ENCODE data around the gene DRAM2.

DRAM2 gene

DNA sequence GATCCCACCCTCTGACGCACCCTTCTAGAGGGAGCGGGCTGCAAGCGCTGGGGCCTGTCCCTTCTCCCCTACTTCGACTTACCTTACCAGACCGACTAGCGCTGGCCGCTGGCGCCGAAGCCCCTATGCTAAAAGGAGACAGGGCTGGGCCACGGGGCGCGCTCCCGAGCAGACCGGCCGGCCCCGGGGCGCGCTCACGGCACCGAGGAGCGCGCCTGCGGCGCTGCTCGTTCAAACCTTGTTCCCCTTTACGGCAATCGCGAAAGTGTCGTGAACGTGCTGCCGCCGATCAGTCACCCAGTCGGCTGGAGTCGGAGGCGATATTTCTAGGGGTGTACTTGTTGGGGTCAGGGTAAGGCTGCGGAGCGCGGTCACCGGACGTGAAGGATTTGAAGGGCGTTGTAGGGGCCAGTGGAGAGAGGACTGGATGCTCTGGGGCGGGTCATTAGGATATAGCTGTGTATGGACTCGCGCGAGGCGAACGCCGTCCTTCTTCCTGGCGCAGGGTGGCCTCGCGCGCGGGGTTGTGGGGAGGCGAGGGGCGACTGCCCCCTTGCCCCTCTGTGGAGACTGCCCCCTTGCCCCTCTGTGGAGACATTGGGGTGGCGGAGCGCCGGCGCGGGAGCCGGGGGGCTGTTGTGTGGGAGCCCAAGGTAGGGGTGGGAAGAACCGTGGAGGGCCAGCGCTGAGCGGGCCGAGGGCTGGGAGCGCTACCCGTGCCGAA, at the start of gene DRAM2, which contains the start of gene CEPT1:
Gene DRAM2, minus strand, starts transcription at position 138 of the 724 bp plus-strand sequence. CDS start 8,539 bp downstream, outside the sequence.
Gene CEPT1, plus strand, starts transcription at position 268 of the 724 bp plus-strand sequence. CDS start 7,492 bp downstream, outside the sequence.
- DNase-seq (peak; percentile 95), ATAC-seq (replicated peaks) (peak; percentile 84 to 88)
- Mint-ChIP-seq H3K4me1 (peaks cover 30 to 58% of the 10 kb centered on the region in 2 donors), H3K4me3 (peak within 1 kb of the TSS; percentile 90 to 97), H3K9me3 (no peaks in the 10 kb centered on the region), H3K27me3 (no peaks in the 10 kb centered on the region), H3K36me3 (peaks cover 21 to 27% of the 10 kb centered on the region in 2 donors), H3K27ac (peak within 1 kb of the TSS; percentile 96)

DNA sequence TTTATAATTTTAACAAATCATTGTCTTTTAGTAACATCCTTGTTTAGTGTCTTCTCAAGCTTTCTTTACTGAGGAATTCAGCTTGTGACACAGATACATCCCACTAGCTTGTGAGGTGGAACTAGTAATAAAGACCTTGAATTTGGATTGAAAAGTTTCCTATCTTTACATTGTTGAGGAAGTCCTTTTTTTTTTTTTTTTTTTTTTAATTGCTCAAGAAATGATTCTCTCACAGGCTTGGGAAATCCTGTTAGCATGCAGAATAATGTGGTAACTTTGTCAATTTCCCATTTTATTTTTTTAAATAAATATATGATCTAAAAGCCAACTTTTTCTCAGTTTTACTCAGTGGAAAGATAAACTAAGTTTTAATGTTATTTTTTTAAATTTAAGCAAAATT, 44.8 kb upstream of the DRAM2 start:
- ATAC-seq (replicated peaks) (no peak), DNase-seq (no peak)
- peaks cover 55 to 78% of the 10 kb centered on the region in 2 donors for H3K36me3 Mint-ChIP-seq
- H3K27me3 Mint-ChIP-seq = no peaks in the 10 kb centered on the region
- H3K4me3 Mint-ChIP-seq = no peak overlapping the region
- no peak overlapping the region for H3K27ac Mint-ChIP-seq
- peaks cover 26 to 56% of the 10 kb centered on the region in 2 donors for H3K4me1 Mint-ChIP-seq
- no peaks in the 10 kb centered on the region for H3K9me3 Mint-ChIP-seq

DNA sequence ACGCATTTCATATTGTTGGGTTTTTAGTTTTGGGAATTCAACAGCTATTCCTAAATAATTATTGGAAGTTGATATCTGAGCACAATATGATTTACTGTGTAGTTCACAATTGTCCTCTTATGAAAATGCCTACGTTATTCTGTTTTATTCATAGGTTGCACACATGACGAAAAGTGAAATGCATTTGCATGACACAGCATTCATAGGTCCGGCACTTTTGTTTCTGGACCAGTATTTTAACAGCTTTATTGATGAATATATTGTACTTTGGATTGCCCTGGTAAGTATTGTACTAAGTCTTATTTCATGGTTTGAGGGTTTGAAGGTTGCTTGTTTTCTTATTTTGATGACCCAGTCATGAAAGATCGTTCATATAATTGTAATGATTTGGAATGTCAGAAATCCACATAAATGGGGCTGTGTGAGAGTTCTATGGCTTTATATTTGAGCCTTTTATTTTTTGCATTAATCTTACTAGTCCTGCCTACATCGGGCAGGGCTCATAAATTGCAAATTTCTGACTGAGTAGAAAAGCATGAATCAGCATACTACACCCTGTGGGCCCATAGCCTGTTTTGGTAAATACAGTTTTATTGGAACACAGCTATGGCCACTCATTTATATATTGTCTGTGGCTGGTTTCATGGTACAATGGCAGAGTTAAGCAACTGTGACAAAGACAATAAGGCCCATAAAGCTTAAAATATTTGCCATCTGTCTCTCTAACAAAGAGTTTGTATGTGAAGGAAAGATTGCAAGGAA, 43.6 kb upstream of the DRAM2 start:
- Mint-ChIP-seq H3K4me1 (peaks cover 22 to 49% of the 10 kb centered on the region in 2 donors), H3K27ac (peak overlapping the region; percentile 37), H3K4me3 (no peak overlapping the region), H3K9me3 (no peaks in the 10 kb centered on the region), H3K36me3 (peaks cover 48 to 72% of the 10 kb centered on the region in 2 donors), H3K27me3 (no peaks in the 10 kb centered on the region)
- DNase-seq (no peak), ATAC-seq (replicated peaks) (no peak)

DNA sequence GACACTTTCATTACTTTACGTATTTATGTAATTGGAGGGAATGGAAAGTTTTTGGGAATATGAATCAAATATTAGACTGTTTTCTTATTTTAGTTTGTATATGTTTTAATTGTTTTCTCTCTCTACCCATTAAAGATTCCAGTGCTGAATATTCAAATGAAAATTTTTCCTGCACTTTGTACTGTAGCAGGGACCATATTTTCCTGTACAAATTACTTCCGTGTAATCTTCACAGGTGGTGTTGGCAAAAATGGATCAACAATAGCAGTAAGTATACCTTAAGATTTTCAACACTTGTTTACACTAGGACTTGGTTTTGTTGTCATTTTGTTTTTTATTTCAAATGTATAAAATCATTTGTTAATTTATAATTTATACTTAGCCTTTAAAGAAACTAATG, 42.2 kb upstream of the DRAM2 start:
- Mint-ChIP-seq H3K27me3 (no peaks in the 10 kb centered on the region), H3K4me3 (no peak overlapping the region), H3K9me3 (no peaks in the 10 kb centered on the region), H3K36me3 (peaks cover 37 to 65% of the 10 kb centered on the region in 2 donors), H3K4me1 (peaks cover 21 to 49% of the 10 kb centered on the region in 2 donors), H3K27ac (no peak overlapping the region)
- no peak for DNase-seq
- ATAC-seq (replicated peaks) = no peak

DNA sequence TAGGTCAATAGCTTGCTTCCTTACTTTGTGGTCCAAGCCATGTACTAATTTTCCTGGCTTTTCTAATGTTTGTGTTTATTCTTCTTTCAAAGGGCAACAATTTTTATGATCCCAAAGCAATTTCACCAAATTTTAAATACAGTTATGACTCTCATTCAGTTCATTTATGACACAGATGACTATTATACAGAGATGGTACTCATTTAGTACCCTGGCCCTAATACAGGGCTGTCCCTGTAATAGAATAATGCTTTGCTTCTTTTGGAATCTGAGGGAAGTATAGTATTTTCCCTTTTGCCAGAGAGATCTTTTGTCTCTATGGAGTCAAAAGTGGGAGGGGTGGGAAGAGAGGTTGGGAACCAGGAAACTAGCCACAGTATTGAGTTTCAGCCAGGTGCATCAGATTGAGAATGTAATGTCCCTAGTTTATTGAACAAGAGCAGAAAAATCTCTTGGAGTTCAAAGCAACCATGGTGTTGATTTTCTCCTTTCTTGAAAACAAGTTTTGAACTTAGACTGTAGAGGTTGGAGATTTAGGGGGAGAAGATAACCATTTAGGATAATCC, 40.2 kb upstream of the DRAM2 start:
- H3K4me3 Mint-ChIP-seq = no peak overlapping the region
- H3K36me3 Mint-ChIP-seq = peaks cover 30 to 58% of the 10 kb centered on the region in 2 donors
- no peak overlapping the region for H3K27ac Mint-ChIP-seq
- no peaks in the 10 kb centered on the region for H3K27me3 Mint-ChIP-seq
- no peaks in the 10 kb centered on the region for H3K9me3 Mint-ChIP-seq
- peaks cover 25 to 44% of the 10 kb centered on the region in 2 donors for H3K4me1 Mint-ChIP-seq
- peak in 1 of 2 donors; percentile 51 for ATAC-seq (replicated peaks)
- no peak for DNase-seq

DNA sequence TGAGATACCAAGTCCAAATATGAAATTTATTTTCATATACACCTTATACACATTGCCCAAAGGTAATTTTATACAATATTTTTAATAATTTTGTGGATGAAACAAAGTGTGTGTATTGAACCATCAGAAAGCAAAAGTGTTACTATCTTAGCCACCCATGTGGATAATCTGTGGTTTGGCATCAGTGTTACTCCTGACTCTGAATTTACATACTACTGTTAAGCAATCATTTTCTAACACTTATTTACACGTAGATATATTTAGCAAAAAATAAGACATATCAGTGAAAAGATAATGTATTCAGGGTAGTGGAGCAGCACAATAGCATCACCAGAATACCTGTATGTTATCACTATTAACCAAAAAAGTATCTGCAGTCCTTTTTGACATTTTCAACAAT, 36.8 kb upstream of the DRAM2 start:
- H3K27me3 Mint-ChIP-seq = no peaks in the 10 kb centered on the region
- DNase-seq = no peak
- no peak overlapping the region for H3K4me3 Mint-ChIP-seq
- no peak overlapping the region for H3K27ac Mint-ChIP-seq
- H3K36me3 Mint-ChIP-seq = peaks cover 23 to 54% of the 10 kb centered on the region in 2 donors
- no peak for ATAC-seq (replicated peaks)
- peaks cover 20 to 46% of the 10 kb centered on the region in 2 donors for H3K4me1 Mint-ChIP-seq
- no peaks in the 10 kb centered on the region for H3K9me3 Mint-ChIP-seq

DNA sequence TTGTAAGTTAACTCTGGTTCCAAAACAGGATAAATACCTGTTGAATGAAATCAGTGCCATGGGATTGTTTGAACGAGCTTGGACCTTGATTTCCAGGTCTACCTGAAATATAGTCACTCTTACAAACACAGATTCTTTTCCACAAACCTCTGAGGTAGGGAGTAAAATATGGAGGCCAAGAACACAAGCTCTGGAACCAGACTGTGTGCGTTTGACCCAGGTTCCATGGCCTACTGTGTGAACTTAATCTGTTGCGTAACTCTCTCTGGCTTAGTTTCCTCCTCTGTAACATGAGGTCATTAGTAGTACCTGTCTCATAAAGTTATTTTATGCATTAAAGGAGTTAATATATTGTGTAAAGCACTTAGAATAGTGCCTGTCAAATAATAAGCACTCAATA, 35.5 kb upstream of the DRAM2 start:
- Mint-ChIP-seq H3K4me1 (peaks cover 20 to 44% of the 10 kb centered on the region in 2 donors), H3K4me3 (no peak overlapping the region), H3K9me3 (no peaks in the 10 kb centered on the region), H3K36me3 (peaks cover 20 to 53% of the 10 kb centered on the region in 2 donors), H3K27me3 (no peaks in the 10 kb centered on the region), H3K27ac (no peak overlapping the region)
- no peak for ATAC-seq (replicated peaks)
- DNase-seq = no peak

DNA sequence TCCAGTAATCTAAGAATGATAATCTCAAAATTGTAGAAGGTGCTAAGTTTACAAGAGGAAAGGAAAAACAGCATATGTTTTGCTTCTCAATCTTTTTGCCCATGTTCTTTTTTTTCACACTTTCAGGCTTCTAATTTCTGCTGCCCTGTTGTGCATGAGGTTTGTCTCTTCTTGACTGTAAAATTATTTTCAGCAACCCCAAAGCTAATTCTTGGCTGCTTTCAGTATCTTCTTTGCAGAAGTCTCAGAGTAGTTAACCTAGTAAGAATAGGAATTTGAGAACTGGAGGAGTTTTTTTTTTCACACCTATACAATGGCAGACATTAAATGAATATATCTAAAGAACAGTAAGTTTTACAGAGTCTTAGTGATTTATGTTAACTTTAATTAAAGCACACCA, 34.2 kb upstream of the DRAM2 start:
- H3K27me3 Mint-ChIP-seq = no peaks in the 10 kb centered on the region
- H3K4me3 Mint-ChIP-seq = no peak overlapping the region
- H3K27ac Mint-ChIP-seq = no peak overlapping the region
- ATAC-seq (replicated peaks) (no peak), DNase-seq (no peak)
- peaks cover 15 to 42% of the 10 kb centered on the region in 2 donors for H3K36me3 Mint-ChIP-seq
- peaks cover 16 to 33% of the 10 kb centered on the region in 2 donors for H3K4me1 Mint-ChIP-seq
- no peaks in the 10 kb centered on the region for H3K9me3 Mint-ChIP-seq

DNA sequence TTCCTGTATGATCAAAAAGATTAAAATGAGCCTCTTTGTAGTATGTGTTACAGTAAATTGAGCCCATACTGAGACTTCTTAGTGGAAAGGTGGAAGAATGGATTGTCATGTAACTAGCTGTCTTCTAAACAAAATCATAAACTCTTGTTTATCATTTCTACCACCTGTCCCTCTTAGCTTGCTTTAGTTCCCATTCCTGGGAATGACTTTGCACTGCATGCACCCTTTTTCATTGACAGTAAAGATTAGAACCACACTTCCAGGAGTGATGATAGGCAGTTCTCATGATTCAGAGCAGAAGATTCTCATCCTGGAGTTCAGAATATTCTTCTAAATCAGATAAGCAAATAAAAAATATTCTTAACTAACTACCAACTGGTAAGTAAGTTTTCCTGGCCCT, 32.6 kb upstream of the DRAM2 start:
- H3K27ac Mint-ChIP-seq = no peak overlapping the region
- peaks cover 22 to 46% of the 10 kb centered on the region in 2 donors for H3K36me3 Mint-ChIP-seq
- ATAC-seq (replicated peaks) (no peak), DNase-seq (no peak)
- H3K9me3 Mint-ChIP-seq = no peaks in the 10 kb centered on the region
- H3K4me3 Mint-ChIP-seq = no peak overlapping the region
- H3K4me1 Mint-ChIP-seq = peaks cover 16 to 37% of the 10 kb centered on the region in 2 donors
- no peaks in the 10 kb centered on the region for H3K27me3 Mint-ChIP-seq

DNA sequence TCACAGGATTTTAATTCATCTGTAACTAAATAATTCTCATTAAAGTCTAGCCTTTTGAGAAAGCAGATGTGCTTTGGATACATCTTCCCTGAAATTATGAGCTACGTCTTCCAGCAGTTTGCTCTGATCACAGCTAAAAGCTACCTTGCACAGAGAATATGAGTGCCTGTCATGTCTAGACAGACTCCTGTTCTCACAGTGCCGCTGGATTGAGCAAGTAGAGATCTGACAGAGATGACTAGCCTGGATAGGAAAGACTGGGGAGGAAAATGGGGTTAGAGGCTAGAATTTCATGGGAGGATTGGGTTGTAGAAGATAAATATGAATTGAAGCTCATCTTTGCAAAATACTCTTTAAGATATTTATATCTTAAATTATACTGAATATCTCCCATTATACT, 24.3 kb upstream of the DRAM2 start:
- peaks cover 35 to 42% of the 10 kb centered on the region in 2 donors for H3K36me3 Mint-ChIP-seq

DNA sequence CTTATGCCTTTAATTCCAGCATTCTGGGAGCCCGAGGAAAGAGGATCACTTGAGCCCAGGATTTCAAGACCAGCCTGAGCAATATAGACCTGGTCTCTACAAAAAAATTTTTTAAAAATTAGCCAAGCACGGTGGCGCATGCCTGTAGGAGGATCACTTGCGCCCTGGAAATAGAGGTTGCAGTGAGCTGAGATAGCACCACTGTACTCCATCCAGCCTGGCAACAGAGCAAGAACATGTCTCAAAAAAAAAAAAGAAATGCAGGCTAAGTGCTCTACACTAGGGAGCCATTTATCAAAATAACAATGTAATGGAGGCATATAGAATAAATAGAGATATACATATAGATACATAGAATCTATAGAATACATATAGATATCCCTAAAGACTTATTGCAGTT, 23.5 kb upstream of the DRAM2 start:
- no peaks in the 10 kb centered on the region for H3K27me3 Mint-ChIP-seq
- DNase-seq (no peak), ATAC-seq (replicated peaks) (no peak)
- peaks cover 19 to 30% of the 10 kb centered on the region in 2 donors for H3K4me1 Mint-ChIP-seq
- peaks cover 34 to 43% of the 10 kb centered on the region in 2 donors for H3K36me3 Mint-ChIP-seq
- no peaks in the 10 kb centered on the region for H3K9me3 Mint-ChIP-seq
- no peak overlapping the region for H3K4me3 Mint-ChIP-seq
- no peak overlapping the region for H3K27ac Mint-ChIP-seq

More for the DNA sequence above, 24.3 kb upstream of the DRAM2 start:
- no peak overlapping the region for H3K4me3 Mint-ChIP-seq
- no peaks in the 10 kb centered on the region for H3K27me3 Mint-ChIP-seq
- peaks cover 18 to 30% of the 10 kb centered on the region in 2 donors for H3K4me1 Mint-ChIP-seq
- H3K9me3 Mint-ChIP-seq = no peaks in the 10 kb centered on the region
- no peak for DNase-seq
- no peak overlapping the region for H3K27ac Mint-ChIP-seq
- ATAC-seq (replicated peaks) = no peak

DNA sequence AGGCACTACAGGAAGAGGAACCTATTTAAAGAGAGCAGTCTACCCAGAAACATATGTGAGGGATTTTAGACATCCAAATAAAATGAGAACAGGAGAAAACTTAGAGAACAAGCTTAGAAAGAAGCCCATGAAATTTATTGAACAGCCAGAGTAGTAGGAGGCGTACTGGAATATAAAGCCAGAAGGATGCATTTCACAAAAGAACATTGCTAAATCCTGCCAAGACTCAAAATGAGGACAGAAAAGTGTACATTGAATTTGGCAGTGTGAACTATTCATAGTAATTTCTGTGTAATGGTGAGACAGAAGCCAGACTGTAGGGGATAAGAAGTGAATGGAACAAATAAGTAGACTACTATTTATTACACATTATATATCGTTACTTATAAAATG, 22.6 kb upstream of the DRAM2 start:
- no peaks in the 10 kb centered on the region for H3K9me3 Mint-ChIP-seq
- no peak overlapping the region for H3K27ac Mint-ChIP-seq
- H3K4me1 Mint-ChIP-seq = peaks cover 19 to 26% of the 10 kb centered on the region in 2 donors
- peaks cover 30 to 38% of the 10 kb centered on the region in 2 donors for H3K36me3 Mint-ChIP-seq
- no peak overlapping the region for H3K4me3 Mint-ChIP-seq
- no peaks in the 10 kb centered on the region for H3K27me3 Mint-ChIP-seq
- ATAC-seq (replicated peaks) (no peak), DNase-seq (no peak)

DNA sequence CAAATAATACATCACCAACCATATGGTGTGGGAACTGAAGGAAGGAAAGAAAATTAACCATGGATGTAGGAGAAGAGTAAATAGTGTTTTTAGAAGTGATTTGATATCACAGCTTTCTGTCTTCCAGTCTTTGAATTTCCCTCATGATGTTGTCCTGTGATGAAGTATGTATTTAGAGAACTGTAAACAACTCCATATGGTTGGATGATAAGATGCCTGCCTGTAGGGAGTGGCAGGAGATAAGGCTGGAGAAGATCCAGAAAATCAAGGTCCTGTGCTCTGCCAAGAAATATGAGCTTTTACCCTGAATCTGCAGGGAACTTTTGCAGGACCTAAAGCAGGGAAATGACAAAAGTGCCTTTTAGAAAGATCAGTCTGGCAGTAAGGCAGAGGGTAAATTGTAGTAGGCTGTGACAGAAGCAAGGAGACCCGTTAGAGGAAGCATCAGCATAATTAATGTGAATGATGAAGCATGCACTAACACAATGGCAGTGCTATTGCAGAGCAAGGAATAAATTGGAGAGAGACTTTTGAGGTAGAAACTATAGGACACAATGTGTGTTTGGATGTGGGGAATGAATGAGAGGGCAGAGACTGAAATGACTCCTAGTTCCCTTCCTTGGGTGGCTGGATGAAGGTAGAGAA, 22.1 kb upstream of the DRAM2 start:
- Mint-ChIP-seq H3K27me3 (no peaks in the 10 kb centered on the region), H3K4me3 (no peak overlapping the region), H3K36me3 (peaks cover 30 to 38% of the 10 kb centered on the region in 2 donors), H3K4me1 (peaks cover 19 to 26% of the 10 kb centered on the region in 2 donors), H3K9me3 (no peaks in the 10 kb centered on the region), H3K27ac (no peak overlapping the region)
- DNase-seq (no peak), ATAC-seq (replicated peaks) (no peak)

DNA sequence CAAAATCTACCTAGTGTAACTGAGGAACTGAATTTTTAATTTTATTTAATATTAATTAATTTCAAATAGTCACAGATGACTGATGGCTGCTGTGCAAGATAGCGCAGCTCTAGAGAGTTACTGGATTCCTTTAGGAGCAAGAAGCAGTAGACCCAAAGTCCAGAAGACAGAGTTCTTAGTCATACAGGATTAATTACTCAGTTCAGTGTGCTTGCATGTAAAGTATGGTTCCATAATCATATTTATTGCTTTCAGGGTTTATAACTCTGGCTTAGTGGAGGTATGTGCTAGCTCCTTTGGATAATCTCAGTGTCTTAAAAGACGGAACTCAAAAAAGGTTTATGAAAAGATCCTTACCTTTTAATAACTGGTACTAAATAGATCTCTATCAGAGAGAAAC, 17.5 kb upstream of the DRAM2 start:
- DNase-seq (no peak), ATAC-seq (replicated peaks) (no peak)
- H3K4me3 Mint-ChIP-seq = no peak overlapping the region
- H3K27me3 Mint-ChIP-seq = no peaks in the 10 kb centered on the region
- no peak overlapping the region for H3K27ac Mint-ChIP-seq
- H3K36me3 Mint-ChIP-seq = peaks cover 50 to 58% of the 10 kb centered on the region in 2 donors
- H3K9me3 Mint-ChIP-seq = peaks cover 0 to 2% of the 10 kb centered on the region in 2 donors
- H3K4me1 Mint-ChIP-seq = peaks cover 34 to 47% of the 10 kb centered on the region in 2 donors
